Endothelial cell of umbilical vein (primary cell): ENCODE results near the gene ERP29.

ENCODE experiments used
- EZH2 ChIP-seq: IDR thresholded peaks from 2 replicates; pipeline ENCODE4 v1.6.1; 2012; ENCODE audit warnings: borderline replicate concordance, low read depth, mild to moderate bottlenecking, moderate library complexity, low read length, inconsistent platforms; ENCODE audit not compliant: severe bottlenecking
- GATA2 ChIP-seq: IDR thresholded peaks from 2 replicates; pipeline ENCODE4 v1.7.0; 2011; ENCODE audit warnings: low read depth, mild to moderate bottlenecking, moderate library complexity, mixed read lengths, low read length; ENCODE audit not compliant: insufficient read length, insufficient read depth
- POLR2A ChIP-seq: IDR thresholded peaks from 2 replicates; pipeline ENCODE4 v1.6.1; 2012; ENCODE audit warnings: low read depth, mild to moderate bottlenecking, control low read depth, low read length

DNA sequence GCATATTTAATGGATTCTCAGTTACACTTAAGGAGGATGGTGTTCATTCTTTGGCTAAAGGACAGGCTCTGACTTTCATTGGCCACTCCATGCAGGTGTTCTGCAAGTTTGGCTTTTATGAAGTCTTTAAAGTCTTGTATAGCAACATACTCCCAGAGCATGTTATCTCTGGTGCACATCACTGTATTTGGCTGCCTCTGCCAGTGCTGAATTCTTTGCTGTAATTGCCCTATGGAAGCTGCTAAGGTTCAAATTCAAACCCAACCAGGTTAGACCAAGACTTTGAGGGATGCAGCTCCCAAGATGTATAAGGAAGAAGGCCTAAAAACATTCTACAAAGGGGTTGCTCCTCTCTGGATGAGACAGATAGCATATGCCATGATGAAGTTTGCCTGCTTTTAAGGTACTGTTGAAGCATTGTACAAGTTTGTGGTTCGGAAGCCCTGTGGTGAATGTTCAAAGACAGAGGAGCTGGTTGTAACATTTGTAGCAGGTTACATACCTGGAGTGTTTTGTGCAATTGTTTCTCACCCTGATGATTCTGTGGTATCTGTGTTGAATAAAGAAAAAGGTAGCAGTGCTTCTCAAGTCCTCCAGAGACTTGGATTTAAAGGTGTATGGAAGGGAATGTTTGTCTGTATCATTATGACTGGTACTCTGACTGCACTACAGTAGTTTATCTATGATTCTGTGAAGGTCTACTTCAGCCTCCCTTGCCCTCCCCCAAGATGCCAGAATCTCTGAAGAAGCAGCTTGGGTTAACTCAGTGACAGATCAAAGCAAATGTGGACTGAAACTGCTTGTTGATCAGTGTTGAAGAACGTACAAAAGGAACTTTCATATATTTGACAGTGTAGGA, 19.7 kb upstream of the ERP29 start:
- TF ChIP-seq GATA2 (no peak), POLR2A (no peak), EZH2 (no peak)
